GM18861 (cell line): Measurements from ENCODE around the gene LAMP1.
"Not testable (repeated sequence)": the region's sequence is repeated elsewhere in the genome, so short reads cannot be mapped to it uniquely, and the experiment has no call there.

ENCODE experiments used
- ATAC-seq: cut with Tn5 transposase; IDR thresholded peaks from one replicate; pipeline ENCODE4 v1.9.1; 2021; ENCODE audit not compliant: unreplicated experiment

The LAMP1 gene

GRCh38 chr13:113297370-113298042 is 467 bp downstream of the LAMP1 start:
- peak; percentile 21 for ATAC-seq

- ATAC-seq: no peak
Measured at GRCh38 chr13:113298043-113298945, 1.3 kb downstream of the LAMP1 start.

DNA sequence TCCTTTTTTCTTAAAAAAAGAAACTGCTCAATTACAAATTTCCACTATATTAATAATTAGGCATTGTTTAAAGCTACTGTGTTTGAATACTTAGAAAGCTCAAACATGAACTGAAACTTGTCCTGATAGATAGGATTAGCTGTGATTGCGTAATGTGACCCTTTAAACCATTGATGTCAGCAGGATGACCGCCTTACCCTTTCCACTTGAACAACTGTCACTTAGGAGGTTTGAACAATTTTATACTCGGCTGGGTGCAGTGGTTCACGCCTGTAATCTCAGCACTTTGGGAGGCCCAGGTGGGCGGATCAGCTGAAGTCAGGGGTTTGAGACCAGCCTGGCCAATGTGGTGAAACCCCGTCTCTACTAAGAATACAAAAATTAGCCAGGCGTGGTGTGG is 2.9 kb downstream of the LAMP1 start:
- ATAC-seq: no peak

DNA sequence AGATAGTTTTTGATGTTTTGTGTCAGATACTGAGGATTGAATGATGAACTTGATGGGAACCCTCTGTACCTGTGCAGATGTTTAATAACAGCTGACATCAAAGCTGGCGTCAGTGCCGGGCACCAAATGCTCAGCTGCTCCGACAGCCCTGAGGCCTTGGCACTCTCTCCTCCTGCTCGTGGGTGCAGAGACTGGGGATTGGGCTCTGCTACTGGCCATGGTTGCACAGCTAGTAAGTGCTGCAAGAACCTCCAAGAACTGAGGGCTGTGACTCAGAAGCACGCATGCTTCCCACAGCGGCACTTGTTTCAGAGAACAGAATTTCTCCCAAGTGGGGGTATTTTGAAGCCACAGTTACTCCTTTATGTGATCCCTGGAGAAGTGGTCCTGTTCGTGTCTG is 5.9 kb downstream of the LAMP1 start:
- no peak for ATAC-seq

DNA sequence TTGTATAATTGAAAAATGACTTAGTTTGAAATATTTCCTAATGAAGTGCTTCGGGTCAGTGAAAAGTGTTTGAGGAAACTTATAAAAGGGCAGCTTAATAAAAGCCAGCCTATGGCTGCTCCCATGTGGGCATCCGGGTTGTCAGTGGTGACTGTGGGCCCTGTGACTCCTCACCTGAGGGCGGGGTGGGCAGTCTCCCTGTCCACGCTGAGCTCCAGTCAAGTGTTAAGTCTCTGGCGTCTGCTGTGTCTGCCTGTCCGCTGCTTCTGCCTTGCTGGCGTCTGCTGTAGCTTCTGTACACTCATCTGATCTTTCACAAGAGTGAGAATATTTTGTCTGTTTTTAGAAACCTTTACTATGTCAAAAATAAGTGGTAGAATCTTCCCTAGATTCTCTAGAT is 7.1 kb downstream of the LAMP1 start:
- ATAC-seq: no peak

GRCh38 chr13:113305208-113305607 is 8.2 kb downstream of the LAMP1 start:
- ATAC-seq: no peak

GRCh38 chr13:113307491-113307890 is 10.5 kb downstream of the LAMP1 start:
- no peak for ATAC-seq

DNA sequence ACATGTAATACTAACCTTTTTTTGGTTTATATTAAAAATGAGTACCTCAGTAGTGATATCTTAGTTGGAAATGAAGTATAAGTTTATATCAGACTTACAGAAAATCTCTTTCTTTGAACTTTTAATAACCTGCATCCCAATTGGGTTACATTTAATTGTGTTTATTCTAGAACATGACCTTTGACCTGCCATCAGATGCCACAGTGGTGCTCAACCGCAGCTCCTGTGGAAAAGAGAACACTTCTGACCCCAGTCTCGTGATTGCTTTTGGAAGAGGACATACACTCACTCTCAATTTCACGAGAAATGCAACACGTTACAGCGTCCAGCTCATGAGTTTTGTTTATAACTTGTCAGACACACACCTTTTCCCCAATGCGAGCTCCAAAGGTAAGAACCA is 12.4 kb downstream of the LAMP1 start:
- no peak for ATAC-seq

DNA sequence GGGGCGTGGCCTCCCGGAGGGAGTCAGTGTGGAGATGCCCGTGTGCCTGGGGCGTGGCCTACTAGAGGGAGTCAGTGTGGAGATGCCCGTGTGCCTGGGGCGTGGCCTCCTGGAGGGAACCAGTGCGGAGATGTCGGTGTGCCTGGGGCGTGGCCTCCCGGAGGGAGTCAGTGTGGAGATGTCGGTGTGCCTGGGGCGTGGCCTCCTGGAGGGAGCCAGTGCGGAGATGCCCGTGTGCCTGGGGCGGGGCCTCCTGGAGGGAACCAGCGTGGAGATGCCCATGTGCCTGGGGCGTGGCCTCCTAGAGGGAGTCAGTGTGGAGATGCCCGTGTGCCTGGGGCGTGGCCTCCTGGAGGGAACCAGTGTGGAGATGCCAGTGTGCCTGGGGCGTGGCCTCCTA is 17.1 kb downstream of the LAMP1 start:
- not testable (repeated sequence) for ATAC-seq

DNA sequence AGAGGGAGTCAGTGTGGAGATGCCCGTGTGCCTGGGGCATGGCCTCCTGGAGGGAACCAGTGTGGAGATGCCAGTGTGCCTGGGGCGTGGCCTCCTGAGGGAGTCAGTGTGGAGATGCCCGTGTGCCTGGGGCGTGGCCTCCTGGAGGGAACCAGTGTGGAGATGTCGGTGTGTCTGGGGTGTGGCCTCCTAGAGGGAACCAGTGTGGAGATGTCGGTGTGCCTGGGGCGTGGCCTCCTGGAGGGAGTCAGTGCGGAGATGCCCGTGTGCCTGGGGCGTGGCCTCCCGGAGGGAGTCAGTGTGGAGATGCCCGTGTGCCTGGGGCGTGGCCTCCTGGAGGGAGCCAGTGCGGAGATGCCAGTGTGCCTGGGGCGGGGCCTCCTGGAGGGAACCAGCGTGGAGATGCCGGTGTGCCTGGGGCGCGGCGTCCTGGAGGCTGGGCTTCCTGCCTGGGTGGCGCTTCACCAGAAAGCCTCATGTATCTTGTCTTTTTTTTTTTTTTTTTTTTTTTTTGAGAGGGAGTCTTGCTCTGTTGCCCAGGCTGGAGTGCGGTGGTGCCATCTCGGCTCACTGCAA is 17.9 kb downstream of the LAMP1 start:
- ATAC-seq: not testable (repeated sequence)

GRCh38 chr13:113315992-113316391 is 19.0 kb downstream of the LAMP1 start:
- no peak for ATAC-seq

GRCh38 chr13:113317031-113317430 is 20.0 kb downstream of the LAMP1 start:
- no peak for ATAC-seq

- ATAC-seq: no peak
Measured at GRCh38 chr13:113318956-113319355, 21.9 kb downstream of the LAMP1 start.

GRCh38 chr13:113319371-113319770 is 22.3 kb downstream of the LAMP1 start:
- ATAC-seq: no peak

- ATAC-seq: no peak
Measured at GRCh38 chr13:113320226-113320875, 23.3 kb downstream of the LAMP1 start.

GRCh38 chr13:113321546-113321945 is 24.5 kb downstream of the LAMP1 start:
- no peak for ATAC-seq

DNA sequence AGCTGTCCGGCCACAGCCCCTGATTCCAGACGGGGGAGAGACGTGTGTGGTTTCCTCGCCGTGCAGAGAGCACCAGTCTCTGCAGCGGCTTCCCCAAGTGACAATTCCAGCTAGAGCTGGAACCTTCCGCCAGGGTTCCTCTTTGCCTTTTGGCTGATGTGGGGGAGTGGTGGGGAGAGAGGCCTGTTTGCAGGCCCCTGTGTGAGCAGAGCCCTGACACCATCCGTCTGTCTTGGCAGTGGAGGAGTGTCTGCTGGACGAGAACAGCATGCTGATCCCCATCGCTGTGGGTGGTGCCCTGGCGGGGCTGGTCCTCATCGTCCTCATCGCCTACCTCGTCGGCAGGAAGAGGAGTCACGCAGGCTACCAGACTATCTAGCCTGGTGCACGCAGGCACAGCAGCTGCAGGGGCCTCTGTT is 25.0 kb downstream of the LAMP1 start:
- no peak for ATAC-seq

- no peak for ATAC-seq
Measured at GRCh38 chr13:113322890-113323651, 26.0 kb downstream of the LAMP1 start.

- ATAC-seq: no peak
Measured at GRCh38 chr13:113323869-113324268, 26.8 kb downstream of the LAMP1 start.

DNA sequence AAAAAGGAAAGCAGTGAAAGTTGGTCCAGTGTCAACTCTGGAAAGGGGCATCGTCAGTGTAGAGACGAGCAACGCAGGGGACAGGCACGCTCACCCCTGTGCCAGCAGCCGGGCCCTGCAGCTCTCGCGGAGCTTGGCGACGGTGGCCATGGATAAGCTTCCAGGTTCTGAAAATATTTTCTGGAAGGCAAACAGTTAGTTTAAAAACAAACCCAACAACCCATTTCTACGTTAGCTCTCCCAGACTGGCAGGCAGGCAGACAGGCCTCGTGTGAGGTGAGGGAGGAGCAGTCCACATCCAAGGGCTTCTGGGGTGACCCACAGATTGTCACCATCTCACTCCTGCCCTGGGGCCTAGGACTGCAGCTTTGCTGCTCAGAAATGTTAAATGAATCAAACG is 27.4 kb downstream of the LAMP1 start:
- ATAC-seq: no peak

DNA sequence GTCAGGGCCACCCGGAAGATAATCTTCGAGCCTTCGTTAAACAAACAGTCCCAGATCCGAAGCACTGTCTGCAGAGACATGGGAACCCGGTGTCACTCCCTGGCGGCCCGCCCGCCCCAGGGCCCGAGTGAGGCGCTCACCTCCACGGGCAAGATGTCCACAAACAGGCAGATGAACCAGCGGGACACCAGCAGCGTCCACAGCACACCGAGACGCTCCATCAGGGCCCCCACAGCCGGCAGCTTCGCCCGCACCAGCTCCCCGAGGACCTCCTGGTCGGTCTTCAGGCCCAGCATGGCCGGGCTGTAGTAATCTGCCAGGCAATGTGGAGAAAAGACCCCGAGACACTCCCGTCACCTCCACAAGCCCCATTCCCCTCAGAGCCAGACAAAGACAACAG is 28.7 kb downstream of the LAMP1 start:
- no peak for ATAC-seq
